Activated CD8-positive, alpha-beta memory T cell treated with anti-CD3 and anti-CD28 coated beads for 24 hours (primary cell): ENCODE data around the gene IRF3.

Experiments used
- DNase-seq: peaks from one replicate; pipeline ENCODE4 v3.0.0-alpha.2; 2020

IRF3 gene

GRCh38 chr19:49614096-49614833, 51.4 kb downstream of the IRF3 start:
- DNase-seq: no peak

- no peak for DNase-seq
Observed at GRCh38 chr19:49613374-49613773, 52.3 kb downstream of the IRF3 start.
